HG03097 (cell line): Measurements from ENCODE around the gene KCNH1.

Experiments used
- ATAC-seq: cut with Tn5 transposase; IDR thresholded peaks from one replicate; pipeline ENCODE4 v1.9.1; 2021; ENCODE audit not compliant: unreplicated experiment, low FRiP score

The KCNH1 gene, protein sequence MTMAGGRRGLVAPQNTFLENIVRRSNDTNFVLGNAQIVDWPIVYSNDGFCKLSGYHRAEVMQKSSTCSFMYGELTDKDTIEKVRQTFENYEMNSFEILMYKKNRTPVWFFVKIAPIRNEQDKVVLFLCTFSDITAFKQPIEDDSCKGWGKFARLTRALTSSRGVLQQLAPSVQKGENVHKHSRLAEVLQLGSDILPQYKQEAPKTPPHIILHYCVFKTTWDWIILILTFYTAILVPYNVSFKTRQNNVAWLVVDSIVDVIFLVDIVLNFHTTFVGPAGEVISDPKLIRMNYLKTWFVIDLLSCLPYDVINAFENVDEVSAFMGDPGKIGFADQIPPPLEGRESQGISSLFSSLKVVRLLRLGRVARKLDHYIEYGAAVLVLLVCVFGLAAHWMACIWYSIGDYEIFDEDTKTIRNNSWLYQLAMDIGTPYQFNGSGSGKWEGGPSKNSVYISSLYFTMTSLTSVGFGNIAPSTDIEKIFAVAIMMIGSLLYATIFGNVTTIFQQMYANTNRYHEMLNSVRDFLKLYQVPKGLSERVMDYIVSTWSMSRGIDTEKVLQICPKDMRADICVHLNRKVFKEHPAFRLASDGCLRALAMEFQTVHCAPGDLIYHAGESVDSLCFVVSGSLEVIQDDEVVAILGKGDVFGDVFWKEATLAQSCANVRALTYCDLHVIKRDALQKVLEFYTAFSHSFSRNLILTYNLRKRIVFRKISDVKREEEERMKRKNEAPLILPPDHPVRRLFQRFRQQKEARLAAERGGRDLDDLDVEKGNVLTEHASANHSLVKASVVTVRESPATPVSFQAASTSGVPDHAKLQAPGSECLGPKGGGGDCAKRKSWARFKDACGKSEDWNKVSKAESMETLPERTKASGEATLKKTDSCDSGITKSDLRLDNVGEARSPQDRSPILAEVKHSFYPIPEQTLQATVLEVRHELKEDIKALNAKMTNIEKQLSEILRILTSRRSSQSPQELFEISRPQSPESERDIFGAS

DNA sequence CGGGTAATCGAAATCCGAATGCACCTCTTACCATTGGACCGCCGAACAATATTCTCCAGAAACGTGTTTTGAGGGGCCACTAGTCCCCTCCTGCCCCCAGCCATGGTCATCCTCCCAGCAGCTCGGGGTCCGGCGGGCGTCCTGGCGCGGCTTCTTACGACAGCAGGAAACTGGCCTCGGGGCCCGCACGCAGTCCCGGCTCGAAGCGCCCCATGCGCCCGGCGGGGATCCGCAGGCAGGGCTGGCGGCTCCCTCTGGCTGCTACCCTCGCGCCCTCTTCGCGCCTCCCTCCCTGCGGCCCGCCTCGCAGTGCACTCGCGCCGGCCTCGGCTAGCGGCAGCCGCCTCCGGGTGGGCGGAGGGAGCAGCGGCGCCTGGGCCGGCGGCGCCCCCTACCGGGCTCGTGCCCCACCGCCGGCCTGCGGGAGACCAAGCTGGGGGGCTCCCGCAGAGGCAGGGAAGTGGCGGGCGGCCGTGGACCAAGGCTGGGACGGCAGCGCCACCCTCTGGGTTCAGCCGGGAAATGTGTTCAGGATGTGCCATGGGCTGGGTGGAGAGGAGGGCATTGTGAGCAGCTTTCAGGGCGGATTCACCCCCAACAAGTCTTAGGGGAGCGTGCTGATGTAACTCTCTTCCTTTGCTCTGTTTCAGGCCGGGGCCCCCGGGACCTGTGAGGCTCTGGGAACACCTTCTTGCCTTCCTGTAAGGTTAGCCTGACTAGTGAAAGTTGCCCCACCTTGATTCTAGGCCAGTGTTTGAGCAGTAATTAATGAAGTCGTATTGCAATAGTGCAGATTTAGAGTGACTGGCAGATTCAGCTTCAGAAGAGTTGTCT, at the start of gene KCNH1:
Gene KCNH1, minus strand, starts transcription at position 313 of the 834 bp plus-strand sequence. Its CDS starts 203 bp downstream, at position 110.
- peak; percentile 90 for ATAC-seq

DNA sequence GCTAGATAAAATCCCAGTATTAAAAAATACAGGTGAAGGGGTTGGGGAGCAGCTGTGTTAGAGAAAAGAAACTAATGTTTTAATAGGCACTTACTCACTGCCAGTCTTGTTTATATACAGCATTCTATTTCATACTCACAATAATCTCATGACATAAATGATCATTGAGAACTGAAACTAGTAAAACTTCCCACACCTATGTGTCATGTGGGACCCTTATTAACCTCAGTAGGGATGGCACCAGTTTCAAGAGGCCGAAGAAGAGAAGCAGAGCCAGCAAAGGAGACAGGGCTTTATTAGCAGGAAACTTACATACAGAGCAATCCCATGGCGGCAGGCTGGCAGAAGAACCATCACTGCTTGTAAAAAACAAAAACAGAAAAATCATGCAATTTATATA, 48.8 kb upstream of the KCNH1 start:
- ATAC-seq = no peak

DNA sequence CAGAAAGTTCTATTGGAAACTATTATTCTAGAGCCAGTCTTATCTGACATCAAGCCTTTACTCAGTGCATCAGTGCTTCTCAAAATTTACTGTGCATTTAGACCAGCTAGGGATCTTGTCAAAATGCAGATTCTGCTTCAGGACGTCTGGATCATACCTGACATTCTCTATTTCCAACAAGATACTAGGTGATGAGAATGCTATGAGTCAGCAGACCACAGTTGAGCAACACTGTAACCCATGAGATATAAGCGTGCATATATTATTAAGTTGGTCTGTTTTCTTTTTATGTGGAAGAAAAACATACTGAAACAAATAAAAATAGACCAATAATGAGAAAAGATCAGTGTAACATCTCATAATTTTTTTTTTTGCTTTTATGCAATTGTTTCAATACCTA, 40.4 kb upstream of the KCNH1 start:
- ATAC-seq = no peak

DNA sequence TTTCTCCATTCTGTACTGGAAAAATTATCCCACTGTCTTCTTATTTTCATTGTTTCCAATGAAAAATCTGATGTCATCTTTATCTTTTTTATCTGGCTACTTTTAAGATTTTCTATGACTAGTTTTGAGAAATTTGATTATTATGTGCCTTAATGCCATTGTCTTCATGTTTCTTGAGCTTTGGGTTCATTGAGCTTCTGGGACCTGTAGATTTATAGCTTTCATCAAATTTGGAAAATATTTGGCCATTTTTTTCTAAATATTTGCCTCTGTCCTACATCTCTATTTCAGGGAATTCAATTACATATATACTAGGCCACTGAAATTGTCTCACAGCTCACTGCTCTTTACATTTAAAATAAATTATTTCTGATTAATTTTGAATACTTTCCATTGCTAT, 38.7 kb upstream of the KCNH1 start:
- no peak for ATAC-seq

DNA sequence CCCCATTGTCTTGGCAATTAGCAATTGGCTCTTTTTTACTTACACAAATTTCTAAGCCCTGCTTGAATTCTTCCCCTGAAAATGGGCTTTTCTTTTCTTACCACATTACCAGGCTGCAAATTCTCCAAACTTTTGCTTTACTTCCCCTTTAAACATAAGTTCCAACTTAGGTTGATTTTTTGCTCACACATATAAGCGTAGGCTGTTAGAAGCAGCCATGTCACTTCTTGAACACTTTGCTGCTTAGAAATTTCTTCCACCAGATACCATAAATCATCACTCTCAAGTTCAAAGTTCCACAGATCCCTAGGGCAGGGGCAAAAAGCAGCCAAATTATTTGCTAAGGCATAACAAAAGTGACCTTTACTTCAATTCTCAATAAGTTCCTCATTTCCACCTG, 35.4 kb upstream of the KCNH1 start:
- ATAC-seq = no peak

DNA sequence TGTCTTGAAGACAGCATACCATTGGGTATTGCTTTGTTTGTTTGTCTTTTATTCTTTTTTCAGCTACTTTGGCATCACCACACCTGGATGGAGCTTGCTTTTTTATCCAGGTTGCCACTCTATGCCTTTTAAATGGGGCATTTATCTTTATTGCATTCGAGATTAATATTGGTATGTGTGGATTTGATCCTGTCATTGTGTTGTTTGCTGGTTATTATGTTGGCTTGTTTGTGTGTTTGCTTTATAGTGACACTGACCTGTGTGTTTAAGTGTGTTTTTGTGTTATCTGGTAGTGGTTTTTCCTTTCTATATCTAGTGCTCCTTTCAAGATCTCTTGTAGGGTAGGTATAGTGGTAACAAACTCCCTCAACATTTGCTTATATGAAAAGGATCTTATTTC, 24.9 kb upstream of the KCNH1 start:
- ATAC-seq = no peak

DNA sequence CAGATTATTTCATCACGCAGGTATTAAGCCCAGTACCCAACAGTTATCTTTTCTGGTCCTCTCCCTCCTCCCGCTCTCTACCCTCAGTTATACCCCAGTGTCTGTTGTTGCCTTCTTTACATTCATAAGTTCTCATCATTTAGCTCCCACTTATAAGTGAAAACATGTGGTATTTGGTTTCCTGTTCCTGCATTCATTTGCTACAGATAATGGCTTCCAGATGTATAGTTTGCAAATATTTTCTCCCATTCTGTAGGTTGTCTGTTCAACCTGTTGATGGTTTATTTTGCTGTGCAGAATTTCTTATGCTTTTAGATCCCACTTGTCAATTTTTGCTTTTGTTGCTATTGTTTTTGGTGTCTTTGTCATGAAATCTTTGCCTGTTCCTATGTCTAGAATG, 21.1 kb upstream of the KCNH1 start:
- ATAC-seq = no peak

DNA sequence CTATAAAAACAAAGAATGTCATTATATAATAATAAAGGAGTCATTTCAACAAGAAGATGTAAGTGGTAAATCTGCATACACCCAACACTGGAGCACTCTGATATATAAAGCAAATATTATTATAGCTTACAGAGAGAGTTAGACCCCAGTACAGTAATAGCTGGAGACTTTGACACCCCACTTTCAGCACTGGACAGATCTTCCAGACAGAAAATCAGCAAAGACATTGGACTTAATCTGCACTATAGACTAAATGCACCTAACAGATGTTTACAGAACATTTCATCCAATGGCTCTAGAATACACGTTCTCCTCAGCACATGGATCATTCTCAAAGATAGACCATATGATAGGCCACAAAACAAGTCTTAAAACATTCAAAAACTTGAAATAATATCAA, 20.0 kb upstream of the KCNH1 start:
- ATAC-seq = no peak

DNA sequence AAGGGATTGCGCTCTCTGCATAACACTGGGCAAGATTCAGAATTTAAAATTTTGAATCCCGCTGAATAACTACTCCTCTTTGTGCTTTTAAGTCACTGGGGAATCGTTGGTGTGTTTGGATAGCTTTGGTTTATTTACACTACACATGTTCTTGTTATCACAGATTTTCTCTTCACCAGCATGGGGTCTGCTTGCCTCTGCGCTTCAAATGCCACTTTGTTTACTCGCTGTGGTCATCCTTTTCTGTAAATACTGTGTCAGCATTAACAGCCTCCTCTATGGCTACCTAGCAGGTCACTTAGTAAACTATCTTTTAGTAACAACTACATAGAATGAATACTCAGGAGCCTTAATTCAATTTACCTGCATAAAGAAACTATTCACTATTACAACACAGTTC, 14.4 kb upstream of the KCNH1 start:
- ATAC-seq = no peak

DNA sequence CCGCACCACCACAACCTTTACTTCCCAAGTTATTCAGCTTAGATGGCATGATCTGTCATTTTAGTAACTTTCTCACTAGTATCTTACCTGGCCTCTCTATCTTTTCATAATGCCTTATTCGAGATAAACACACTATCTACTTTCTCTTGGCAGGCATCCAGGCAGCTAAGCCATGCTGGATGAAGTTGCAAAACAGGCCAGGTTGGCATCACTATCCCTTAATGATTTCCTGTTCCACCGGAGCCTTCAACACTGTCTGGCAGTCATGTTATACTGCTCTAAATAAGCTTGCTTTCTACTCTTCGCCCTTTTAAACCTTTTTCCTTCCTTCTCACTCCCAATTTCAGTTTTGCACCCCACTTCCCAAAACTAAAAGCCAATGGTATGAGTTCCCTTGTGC, 12.0 kb upstream of the KCNH1 start:
- ATAC-seq = no peak

DNA sequence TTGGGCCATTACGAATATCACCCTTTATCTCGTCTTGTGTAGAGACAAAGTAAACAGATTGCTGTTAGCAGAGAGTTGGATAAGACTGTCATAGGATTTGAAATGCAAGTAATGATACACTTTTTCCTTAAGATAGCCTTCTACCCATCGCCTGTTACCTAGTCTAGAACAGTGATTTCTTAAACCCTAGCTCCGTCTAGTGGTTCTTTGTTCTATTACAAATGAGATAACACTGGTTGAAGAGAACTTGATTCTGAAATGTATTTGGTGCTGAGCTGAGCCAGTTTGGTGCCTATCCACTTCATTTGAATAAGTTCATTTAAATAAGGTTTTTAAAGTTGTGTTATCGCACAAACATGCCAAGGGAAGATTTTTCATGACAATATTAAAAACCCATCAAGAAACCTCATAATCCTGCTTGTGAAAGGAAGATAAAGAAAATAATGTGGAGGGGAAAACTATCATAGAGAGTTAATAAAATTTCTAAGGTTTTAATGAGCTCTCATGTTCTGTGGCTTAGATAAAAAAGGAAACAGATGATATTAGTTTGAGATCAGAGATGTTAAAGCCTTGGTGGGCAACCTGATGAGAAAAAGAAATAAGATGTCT, 1.5 kb upstream of the KCNH1 start:
- ATAC-seq = no peak

DNA sequence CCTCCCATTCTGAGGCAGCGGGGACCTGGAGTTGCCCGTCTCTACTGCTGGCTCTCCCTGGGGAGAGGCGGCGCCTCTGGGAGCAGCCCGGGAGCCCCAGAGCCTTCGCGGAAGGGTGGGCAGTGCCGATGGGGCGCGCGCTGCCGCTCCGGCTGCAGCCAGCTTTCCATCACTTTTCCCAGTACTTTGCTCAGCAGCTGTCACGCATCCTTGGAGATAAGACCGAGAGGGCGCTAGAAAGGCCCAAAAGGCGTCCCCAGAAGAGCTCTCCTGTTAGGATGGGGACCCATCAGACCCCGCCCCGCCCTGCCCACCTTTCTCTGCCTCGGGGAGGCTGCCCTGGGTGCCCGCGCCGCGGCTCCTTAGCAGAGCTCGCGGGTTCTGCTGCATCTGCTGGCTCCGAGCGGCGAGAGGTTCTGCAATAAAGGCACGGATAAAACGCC, 534 bp downstream of the KCNH1 start:
- no peak for ATAC-seq

DNA sequence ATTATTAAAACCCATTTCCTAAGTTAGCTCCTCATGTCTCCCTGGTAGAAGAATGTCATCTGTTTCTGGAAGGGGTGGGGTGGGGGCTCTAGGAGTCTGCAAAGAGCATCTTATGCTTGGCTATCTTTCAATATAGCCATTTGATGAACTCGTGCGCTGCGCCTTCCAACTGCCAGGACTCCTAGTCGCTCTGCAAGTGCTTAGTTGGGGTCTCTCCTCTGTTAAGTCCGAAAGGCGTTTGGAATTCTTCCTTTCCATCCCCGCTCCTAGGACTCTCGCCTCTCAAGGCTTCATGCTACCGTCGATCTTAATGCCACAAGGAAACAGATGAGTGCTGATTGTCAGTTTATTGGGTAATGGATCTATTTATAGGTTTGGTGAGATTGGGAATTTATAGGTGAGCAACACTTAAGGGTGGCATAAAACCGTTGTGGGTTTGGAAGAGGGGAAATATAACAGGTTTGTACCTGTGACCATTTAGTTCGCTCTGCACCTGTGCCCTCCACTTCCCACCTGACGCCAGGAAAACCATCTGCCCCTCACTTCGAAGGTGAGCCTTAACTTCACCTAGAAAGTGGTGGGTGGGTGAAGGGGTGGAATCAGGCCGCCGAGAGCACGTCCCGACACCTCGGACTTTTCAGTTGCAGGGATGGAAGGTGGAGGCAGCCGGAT, 1.1 kb downstream of the KCNH1 start:
- ATAC-seq = no peak

DNA sequence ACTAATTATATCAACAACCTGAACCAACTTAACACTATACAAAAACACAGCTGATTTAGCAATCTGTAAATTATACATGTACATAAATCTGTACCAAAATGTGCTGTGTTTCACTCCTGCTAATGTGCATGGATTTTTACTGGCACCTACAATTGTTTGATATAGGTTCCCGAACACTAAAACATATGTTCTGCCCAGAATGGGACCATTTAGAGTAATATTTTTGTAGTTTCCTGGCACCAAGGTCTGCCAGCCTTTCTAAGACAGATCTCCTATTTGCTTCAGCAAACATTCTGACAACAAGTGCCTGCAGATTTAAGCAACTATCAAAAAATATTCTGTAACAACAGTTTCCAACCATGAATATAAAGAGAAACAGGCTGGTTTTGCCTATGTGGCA, 4.2 kb downstream of the KCNH1 start:
- no peak for ATAC-seq

DNA sequence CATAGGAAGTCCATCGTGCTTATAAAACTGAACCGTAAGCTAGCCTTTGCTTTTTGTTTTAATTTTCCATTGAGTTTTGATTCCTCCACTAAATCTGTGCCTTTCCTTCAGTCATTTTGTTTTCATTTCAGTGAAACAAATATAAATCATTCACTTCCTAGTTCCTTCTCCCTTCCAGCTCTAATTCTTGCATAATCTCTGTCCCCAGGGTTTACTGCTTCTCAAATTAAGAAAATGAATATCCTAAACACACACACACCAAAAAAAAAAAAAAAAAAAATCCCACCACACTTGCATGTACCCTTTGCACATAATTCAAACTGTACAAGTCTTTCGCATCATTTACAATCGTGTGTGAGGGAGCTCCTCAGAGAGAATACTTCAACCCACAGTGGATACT, 6.8 kb downstream of the KCNH1 start:
- no peak for ATAC-seq

DNA sequence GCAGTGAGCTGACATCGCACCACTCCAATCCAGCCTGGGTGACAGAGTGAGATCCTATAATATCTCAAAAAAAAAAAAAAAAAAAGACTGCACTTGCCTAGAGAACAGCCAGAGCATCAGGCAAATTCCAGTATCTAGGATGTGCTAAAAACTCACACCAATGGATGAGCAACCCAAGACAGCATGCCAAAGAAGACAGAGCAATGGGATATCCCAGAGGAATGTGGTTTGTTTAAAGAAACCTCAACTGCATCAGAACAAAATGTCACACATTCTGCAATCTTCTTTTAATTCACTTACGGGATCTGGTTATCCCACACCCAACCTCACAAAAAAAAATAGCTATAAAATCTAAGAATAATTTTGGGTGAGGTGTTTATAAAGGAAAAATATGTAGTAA, 7.3 kb downstream of the KCNH1 start:
- ATAC-seq = no peak

DNA sequence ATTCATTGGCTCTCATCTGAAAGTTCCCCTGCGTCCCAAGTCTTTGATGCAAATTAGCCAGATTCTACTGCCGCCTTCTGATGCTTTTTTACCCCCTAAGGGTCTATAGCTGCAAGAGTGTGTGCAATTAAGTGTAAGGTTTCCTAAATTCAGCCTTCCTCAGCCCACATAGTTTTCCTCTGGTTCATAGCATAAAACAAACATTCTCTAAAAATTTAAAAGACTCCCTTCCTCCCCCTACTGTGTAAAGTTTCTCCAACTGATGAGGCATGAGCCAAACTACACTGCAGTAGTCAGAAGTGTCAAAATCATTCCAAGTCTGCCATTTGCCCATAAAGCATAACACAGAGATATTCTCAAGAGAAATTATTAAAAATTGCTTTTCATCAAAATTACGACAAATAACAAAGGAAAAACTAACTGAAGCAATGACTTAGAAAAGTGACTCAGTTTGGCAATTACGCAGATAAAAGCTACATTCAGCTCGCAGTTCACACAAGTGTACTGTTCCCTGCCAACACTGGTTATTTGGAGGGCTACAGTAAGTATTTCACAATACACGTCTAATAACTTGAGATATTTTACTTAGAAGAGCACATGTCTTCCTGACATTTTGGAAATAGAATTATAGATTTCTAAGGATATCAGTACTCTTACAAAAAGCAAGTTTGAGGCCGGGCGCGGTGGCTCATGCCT, 15.4 kb downstream of the KCNH1 start:
- no peak for ATAC-seq

DNA sequence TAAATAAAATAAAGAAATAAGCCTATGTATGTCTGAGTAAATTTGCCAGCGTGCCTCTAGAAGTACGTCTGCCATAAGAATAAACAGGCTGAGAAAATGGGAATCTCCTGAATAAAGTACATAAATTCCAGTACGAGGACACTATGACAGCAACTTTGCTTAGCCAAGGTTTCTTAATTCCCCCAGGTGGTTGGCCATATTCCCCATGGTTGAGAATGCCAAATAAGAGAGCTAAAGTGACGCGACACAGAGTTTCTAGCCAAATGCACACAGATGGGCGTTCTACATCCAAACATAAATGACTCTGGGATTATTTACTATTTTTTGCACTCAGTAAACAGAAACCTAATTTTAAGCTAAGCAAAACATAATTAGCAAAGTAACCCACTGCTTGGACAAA, 19.5 kb downstream of the KCNH1 start:
- no peak for ATAC-seq

DNA sequence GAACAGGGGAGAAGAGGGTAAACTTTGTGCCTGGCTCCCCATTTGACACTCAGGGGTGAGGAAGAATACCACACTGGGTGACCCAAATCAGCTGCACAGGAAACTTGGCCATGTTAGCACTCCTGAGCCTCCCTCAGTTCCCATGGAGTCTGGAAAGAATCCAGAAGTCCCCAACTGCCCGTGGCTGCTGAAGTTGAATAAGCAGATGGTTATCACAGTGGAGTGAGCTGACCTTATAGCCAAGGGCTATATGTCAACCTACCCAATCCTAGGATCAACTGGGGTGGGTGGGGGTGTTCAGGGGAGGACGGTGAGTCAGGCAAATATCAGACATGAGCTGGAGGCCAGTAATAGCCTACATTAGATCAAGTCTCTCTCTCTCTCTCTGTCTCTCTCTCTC, 20.4 kb downstream of the KCNH1 start:
- no peak for ATAC-seq
